ENCODE measurements around the gene LMO7.

DNA sequence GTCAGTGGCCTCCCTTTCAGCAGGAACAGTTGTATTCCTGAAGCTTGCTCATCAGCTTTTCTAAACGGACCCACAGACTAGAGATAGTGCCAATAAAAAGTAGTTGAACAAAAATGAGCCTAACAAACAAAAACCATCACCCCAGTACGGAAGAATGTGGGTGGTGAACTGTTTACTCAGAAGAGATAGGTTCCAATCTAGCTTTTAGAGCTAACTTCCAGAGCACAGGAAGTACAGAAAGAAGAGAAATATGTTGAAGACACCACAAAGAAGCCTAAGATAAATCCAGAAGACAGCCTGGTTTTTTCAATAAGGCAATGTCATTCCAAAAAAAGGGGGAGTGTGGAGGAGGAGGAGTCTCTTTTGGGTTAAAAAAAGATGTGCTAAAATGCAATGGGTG is 2.8 kb upstream of the LMO7 start:
- TF ChIP-seq EZH2 (IDR thresholded peaks at IDR 0.05; ENCODE audit: borderline replicate concordance, low read length) (no peak), CTCF (IDR thresholded peaks at IDR 0.05; ENCODE audit: low read length) (no peak)
